ENCODE data around the gene UBXN2A.

DNA sequence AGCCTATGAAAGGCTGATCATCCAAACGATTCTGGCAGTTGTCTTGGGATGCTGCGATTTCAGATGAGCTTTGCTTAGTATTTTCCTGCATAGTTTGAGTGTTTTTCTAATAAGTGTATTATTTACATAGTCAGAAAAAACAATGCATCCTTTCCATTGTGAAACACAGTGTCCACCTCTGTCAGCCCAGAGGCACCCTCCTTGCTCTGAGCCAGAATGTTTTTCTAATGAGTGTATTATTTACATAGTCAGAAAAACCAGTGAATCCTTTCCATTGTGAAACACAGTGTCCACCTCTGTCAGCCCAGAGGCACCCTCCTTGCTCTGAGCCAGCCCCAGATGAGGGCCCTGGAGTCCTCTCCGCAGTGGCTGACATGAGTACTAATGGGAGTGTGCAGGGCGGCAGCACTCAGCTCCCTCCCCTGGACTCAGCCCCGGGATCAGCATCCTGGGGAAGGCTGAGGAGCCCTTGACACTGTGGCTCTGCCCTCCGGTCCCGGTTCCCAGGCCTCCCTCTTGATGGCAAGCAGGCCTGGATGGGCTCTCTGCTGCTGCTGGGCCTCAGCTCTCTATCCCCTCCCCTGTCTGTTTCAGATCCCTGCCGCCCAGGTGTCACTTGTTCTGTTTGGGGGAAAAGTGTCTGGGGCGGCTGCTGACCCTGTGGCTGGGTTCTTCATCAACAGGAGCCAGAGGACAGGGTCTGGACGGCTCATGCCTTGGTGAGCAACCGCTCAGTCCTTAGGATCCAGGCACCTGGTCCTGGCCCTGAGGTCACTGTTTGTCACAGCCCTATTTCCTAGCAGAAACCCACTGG, 75.5 kb downstream of the UBXN2A start:
- TF ChIP-seq EZH2phosphoT487 (conservative IDR thresholded peaks at IDR 0.05; ENCODE audit: low read length), result no peak
- TF ChIP-seq, protein P1, sequence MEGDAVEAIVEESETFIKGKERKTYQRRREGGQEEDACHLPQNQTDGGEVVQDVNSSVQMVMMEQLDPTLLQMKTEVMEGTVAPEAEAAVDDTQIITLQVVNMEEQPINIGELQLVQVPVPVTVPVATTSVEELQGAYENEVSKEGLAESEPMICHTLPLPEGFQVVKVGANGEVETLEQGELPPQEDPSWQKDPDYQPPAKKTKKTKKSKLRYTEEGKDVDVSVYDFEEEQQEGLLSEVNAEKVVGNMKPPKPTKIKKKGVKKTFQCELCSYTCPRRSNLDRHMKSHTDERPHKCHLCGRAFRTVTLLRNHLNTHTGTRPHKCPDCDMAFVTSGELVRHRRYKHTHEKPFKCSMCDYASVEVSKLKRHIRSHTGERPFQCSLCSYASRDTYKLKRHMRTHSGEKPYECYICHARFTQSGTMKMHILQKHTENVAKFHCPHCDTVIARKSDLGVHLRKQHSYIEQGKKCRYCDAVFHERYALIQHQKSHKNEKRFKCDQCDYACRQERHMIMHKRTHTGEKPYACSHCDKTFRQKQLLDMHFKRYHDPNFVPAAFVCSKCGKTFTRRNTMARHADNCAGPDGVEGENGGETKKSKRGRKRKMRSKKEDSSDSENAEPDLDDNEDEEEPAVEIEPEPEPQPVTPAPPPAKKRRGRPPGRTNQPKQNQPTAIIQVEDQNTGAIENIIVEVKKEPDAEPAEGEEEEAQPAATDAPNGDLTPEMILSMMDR (IDR thresholded peaks at IDR 0.05; ENCODE audit: insufficient read depth, low read length, poor library complexity, severe bottlenecking), result no peak
